GM12878 (cell line): ENCODE data around the gene CFAP54. TPM values are rescaled to one million over a fixed set of nuclear protein-coding genes. Genes with fewer than 3 reads are reported as not detected.

ENCODE experiments used
- ASH2L ChIP-seq: fragments of 300-600, 200-600 bp; sonication (generic); IDR thresholded peaks from 2 replicates; pipeline ENCODE4 v1.6.1; 2017; ENCODE audit warnings: low read depth, mild to moderate bottlenecking, borderline replicate concordance
- ATF3 ChIP-seq: IDR thresholded peaks from 2 replicates; pipeline ENCODE4 v1.6.1; 2011; ENCODE audit warnings: low read depth, mild to moderate bottlenecking, low read length, moderate library complexity, borderline replicate concordance; ENCODE audit errors: extremely low read depth
- CBX5 ChIP-seq: sonication (generic); IDR thresholded peaks from 2 replicates; pipeline ENCODE4 v1.6.1; 2016; ENCODE audit warnings: low read depth, moderate library complexity, mild to moderate bottlenecking, inconsistent platforms
- CEBPZ ChIP-seq: fragments of 150-350 bp; IDR thresholded peaks from 2 replicates; pipeline ENCODE4 v1.6.1; 2016; ENCODE audit warnings: low read depth, low read length
- IRF4 ChIP-seq: IDR thresholded peaks from 2 replicates; pipeline ENCODE4 v1.6.1; 2011; ENCODE audit warnings: low read depth, low read length
- PBX3 ChIP-seq: IDR thresholded peaks from 2 replicates; pipeline ENCODE4 v1.6.1; 2011; ENCODE audit warnings: mild to moderate bottlenecking, low read depth, low read length, moderate library complexity; ENCODE audit not compliant: insufficient replicate concordance
- RUNX3 ChIP-seq: IDR thresholded peaks from 2 replicates; pipeline ENCODE4 v1.6.1; 2012; ENCODE audit warnings: low read length, inconsistent platforms
- ZBTB33 ChIP-seq: fragments of 450-650 bp; IDR thresholded peaks from 2 replicates; pipeline ENCODE4 v1.6.1; 2017; ENCODE audit warnings: mild to moderate bottlenecking
- polyA plus RNA-seq, 11 experiments: library from polyadenylated mRNA; depleted of rRNA in 4 of 11; unstranded in 6 of 11; stranded (reverse) in 5 of 11; fragments of >200 nt; fragmentation: Nextera tagmentation in 4 of 11; fragmentation: Illumina TruSeq in 1 of 11; extraction: Ambion mirVana in 4 of 11; extraction: Trizol in 1 of 11; gene quantifications; 1 replicate in 1 of 11; 2 replicates in 10 of 11; pipeline versions ENCODE4 v1.2.1 to v1.2.3, GENCODE V29; 2011 to 2016; ENCODE audit warnings: inconsistent platforms in 2 of 11, missing spikeins in 2 of 11, low read depth in 1 of 11
- total RNA-seq, 4 experiments: library from RNA; depleted of rRNA in 3 of 4; stranded (reverse); fragments of >200 nt in 3 of 4; fragmentation: Illumina TruSeq in 1 of 4; extraction: Trizol in 1 of 4; gene quantifications; 2 replicates each; pipeline versions ENCODE4 v1.2.1 to v1.2.3, GENCODE V29; 2013 to 2021

Gene CFAP54
- total and polyA plus RNA-seq, 10 of the 15 experiments (the other 5 are each of a cell fraction or from before 2014, with no cell fraction given) = 0.19 to 1.5 (median 0.56) TPM

- TF ChIP-seq ZBTB33 (no peak), ASH2L (no peak), ATF3 (no peak), CBX5 (no peak), CEBPZ (no peak), RUNX3 (peak; percentile 11; the same call in 1 of the 2 replicates), PBX3 (no peak), IRF4 (no peak)
Measured at GRCh38 chr12:96907671-96908422, 418.5 kb downstream of the CFAP54 start (continued).
